A549 (cell line): ENCODE measurements around the gene USP34. TPM values are rescaled to one million over a fixed set of nuclear protein-coding genes. Genes with fewer than 3 reads are reported as not detected.

Experiments
- ATAC-seq, 2 experiments: fragments of 200-7000 bp in 1 of 2; fragments of >200 bp in 1 of 2; cut with Nextera tagmentation in 1 of 2; cut with Tn5 transposase in 1 of 2; 3 replicates each; pipeline versions ENCODE4 v1.8.0 to v1.9.1; 2018 to 2020; ENCODE audit warnings: mild to moderate bottlenecking in 1 of 2, moderate library complexity in 1 of 2
- CTCF ChIA-PET: fragments of 300-600 bp; sonication (Branson Sonifier 250); formaldehyde crosslinking; extraction: SDS; loops from one replicate; lab custom pipeline; 2021; ENCODE audit warnings: antibody characterized with exemption, inconsistent platforms; lab: Yijun Ruan, JAX
- POLR2A ChIA-PET: fragments of 350-600 bp; formaldehyde crosslinking; extraction: SDS; loops from one replicate; lab custom pipeline; 2021; ENCODE audit warnings: antibody characterized with exemption, inconsistent platforms; lab: Yijun Ruan, JAX
- DNase-seq, 2 experiments: peaks; one replicate each; pipeline versions ENCODE4 v3.0.0 to v3.0.0-alpha.2; 2011 to 2016; ENCODE audit warnings: low read depth in 1 of 2, low spot score in 1 of 2
- FAIRE-seq: peaks from 2 replicates; lab custom pipeline; 2011; peaks lifted over from hg19 to GRCh38; lab: Jason Lieb, UNC
- H3K27ac ChIP-seq, 2 experiments: fragments of >200 bp; sonication (Bioruptor Twin); formaldehyde crosslinking; 3 replicates each; pipeline ENCODE4 v1.5.1; 2016 to 2017
- H3K4me1 ChIP-seq: fragments of >200 bp; sonication (Bioruptor Twin); formaldehyde crosslinking; 3 replicates; pipeline ENCODE4 v1.6.1; 2016
- H3K4me2 ChIP-seq: fragments of >200 bp; sonication (Bioruptor Twin); formaldehyde crosslinking; 3 replicates; pipeline ENCODE4 v1.6.1; 2016
- H3K4me3 ChIP-seq: fragments of >200 bp; sonication (Bioruptor Twin); formaldehyde crosslinking; 3 replicates; pipeline ENCODE4 v1.5.1; 2016
- H3K9me3 ChIP-seq: fragments of >200 bp; sonication (Bioruptor Twin); formaldehyde crosslinking; 3 replicates; pipeline ENCODE4 v1.6.1; 2016
- CBX2 ChIP-seq: fragments of 200-600 bp; sonication (generic); IDR thresholded peaks from 2 replicates; pipeline ENCODE4 v1.6.1; 2016; ENCODE audit warnings: low read depth, mild to moderate bottlenecking, borderline replicate concordance
- CHD2 ChIP-seq: fragments of 150-350 bp; IDR thresholded peaks from 2 replicates; pipeline ENCODE4 v1.6.1; 2014; ENCODE audit warnings: low read length; ENCODE audit not compliant: partially characterized antibody
- CTCF ChIP-seq: fragments of >200 bp; sonication (Bioruptor Twin); formaldehyde crosslinking; IDR thresholded peaks from 3 replicates; pipeline ENCODE4 v1.5.1; 2016
- EHMT2 ChIP-seq: fragments of 200-600 bp; sonication (generic); IDR thresholded peaks from 2 replicates; pipeline ENCODE4 v1.6.1; 2016; ENCODE audit warnings: antibody characterized with exemption, low read depth, mild to moderate bottlenecking, moderate library complexity
- EP300 ChIP-seq, 2 experiments: fragments of >200 bp; sonication (Bioruptor Twin); formaldehyde crosslinking; IDR thresholded peaks; 2 replicates in 1 of 2; 3 replicates in 1 of 2; pipeline ENCODE4 v1.6.1; 2016 to 2017
- FOXS1 ChIP-seq: fragments of 250-450 bp; sonication (Bioruptor Pico); IDR thresholded peaks from 2 replicates; pipeline ENCODE4 v1.5.0; 2020; ENCODE audit warnings: mild to moderate bottlenecking, moderate library complexity
- HOXA7 ChIP-seq: fragments of 250-450 bp; sonication (Bioruptor Pico); IDR thresholded peaks from 2 replicates; pipeline ENCODE4 v1.5.0; 2020; ENCODE audit warnings: mild to moderate bottlenecking, moderate library complexity
- JUN ChIP-seq, 2 experiments: fragments of >200 bp; sonication (Bioruptor Twin); formaldehyde crosslinking; IDR thresholded peaks; 2 replicates in 1 of 2; 3 replicates in 1 of 2; pipeline ENCODE4 v1.6.1; 2016 to 2017
- KDM5A ChIP-seq: fragments of 200-600 bp; sonication (generic); IDR thresholded peaks from 2 replicates; pipeline ENCODE4 v1.6.1; 2016; ENCODE audit warnings: antibody characterized with exemption, mild to moderate bottlenecking
- MAFK ChIP-seq: fragments of 450-650 bp; IDR thresholded peaks from 2 replicates; pipeline ENCODE4 v1.6.1; 2014; ENCODE audit not compliant: partially characterized antibody
- NFE2L2 ChIP-seq: fragments of 150-350 bp; conservative IDR thresholded peaks from 2 replicates; pipeline ENCODE4 v1.6.1; 2014; ENCODE audit warnings: low read length
- PHF8 ChIP-seq: fragments of 200-600 bp; sonication (generic); IDR thresholded peaks from 2 replicates; pipeline ENCODE4 v1.6.1; 2016; ENCODE audit warnings: low read depth, mild to moderate bottlenecking, antibody characterized with exemption, moderate library complexity, borderline replicate concordance
- POLR2A ChIP-seq: IDR thresholded peaks from 2 replicates; pipeline ENCODE4 v1.6.1; 2012; ENCODE audit warnings: mild to moderate bottlenecking, low read length
- USF2 ChIP-seq: fragments of 450-650 bp; IDR thresholded peaks from 2 replicates; pipeline ENCODE4 v1.6.1; 2014; ENCODE audit warnings: antibody characterized with exemption
- WGBS: methylation state at CpG from one replicate; pipeline ENCODE4 v1.1.6; 2017; ENCODE audit errors: missing lambda C conversion rate; 5-methylcytosine and 5-hydroxymethylcytosine counted together
- polyA plus RNA-seq, 4 experiments: library from polyadenylated mRNA; depleted of rRNA in 3 of 4; stranded (reverse); fragments of >200 nt; fragmentation: RNase III in 1 of 4; extraction: RNeasy Plus Mini Kit Qiagen cat#74134 plus additional on column Dnase treatment in 1 of 4; gene quantifications; 2 replicates in 3 of 4; 3 replicates in 1 of 4; pipeline ENCODE4 v1.2.3, GENCODE V29; 2011 to 2017
- TF ChIP-seq, protein P1 (sequence below): fragments of >200 bp; sonication (Bioruptor Twin); formaldehyde crosslinking; IDR thresholded peaks from 2 replicates; pipeline ENCODE4 v1.6.1; 2016

Gene USP34
- polyA plus RNA-seq, 2 of the 4 experiments (the other 2 are of a cell fraction) = 47.7 to 132 TPM

- no peak for DNase-seq
- WGBS = 88% methylated on average over 14 of the region's 14 CpGs
- TF ChIP-seq CTCF = no peak
- no peak for TF ChIP-seq CHD2
- TF ChIP-seq MAFK = no peak
- TF ChIP-seq NFE2L2 = no peak
- no peak for TF ChIP-seq USF2
- no peak for TF ChIP-seq KDM5A
- TF ChIP-seq, protein P1, sequence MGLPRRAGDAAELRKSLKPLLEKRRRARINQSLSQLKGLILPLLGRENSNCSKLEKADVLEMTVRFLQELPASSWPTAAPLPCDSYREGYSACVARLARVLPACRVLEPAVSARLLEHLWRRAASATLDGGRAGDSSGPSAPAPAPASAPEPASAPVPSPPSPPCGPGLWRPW = no peak
- TF ChIP-seq FOXS1 (CRISPR knock-in tag) = no peak
- no peak for TF ChIP-seq EP300 (IDR thresholded peaks at IDR 0.05)
- TF ChIP-seq CBX2 = no peak
- TF ChIP-seq, all 56 proteins: peak for 0
- Histone ChIP-seq H3K4me3 (no peak overlapping the region), H3K9me3 (no peaks in the 10 kb centered on the region), H3K4me1 (peaks cover 34% of the 10 kb centered on the region), H3K27ac (peak overlapping the region in 1 of 2 experiments; percentile 95; a peak in 2 of 6 replicates), H3K4me2 (peak overlapping the region; percentile 89)
- ChIA-PET POLR2A (no interaction called here), CTCF (interaction anchor here (0.6 to 1.2 kb wide), 2 partner anchors 79 to 449 kb away, joined by 3 read pairs; no protein-coding TSS in a partner anchor)
- no peak for FAIRE-seq
- ATAC-seq = no peak
Observed at GRCh38 chr2:61179701-61180639, 290.9 kb downstream of the USP34 start.

DNA sequence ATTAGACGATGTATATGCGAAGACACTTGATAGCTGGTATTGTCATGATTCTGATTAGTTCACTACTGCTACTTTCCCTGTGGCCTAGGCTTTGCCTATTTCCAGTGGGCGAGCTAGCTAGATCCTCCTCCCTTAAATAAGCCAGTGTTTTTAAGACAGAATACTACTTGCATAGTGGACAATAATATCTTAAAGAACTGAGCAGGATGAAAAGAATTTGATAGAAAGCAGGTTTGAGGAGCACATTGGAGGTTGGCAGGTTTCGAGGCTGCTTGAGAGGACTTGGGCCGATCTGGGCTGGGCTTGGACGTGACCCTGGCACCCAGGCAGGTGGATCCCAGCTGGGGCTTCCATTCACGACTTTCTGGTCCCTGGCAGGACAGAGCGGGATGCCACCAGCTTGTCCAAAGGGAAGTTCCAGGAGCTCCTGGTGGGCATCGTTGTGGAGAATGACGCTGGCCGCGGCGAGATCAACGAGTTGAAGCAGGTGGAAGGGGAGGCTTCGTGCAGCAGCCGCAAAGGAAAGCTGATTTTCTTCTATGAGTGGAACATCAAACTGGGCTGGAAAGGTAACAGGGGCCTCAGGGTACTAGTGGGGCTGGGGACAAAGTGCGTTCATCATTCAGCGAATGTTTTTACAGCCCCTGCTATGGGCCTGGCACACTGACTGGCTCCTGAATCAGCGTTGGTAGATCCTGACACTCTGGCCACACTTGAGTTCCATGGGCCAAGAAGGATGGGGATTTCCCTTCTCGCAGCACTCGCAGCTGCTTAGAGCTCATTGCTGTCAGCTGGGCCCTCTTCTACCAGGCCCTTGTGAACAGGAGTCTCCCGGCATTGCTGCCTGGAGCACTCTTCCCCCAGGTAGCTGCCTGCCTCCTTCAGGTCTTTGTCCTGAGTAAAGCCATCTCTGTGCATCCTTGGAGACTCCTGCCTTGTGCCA lies 292.0 kb downstream of the USP34 start:
- Histone ChIP-seq H3K27ac (peak overlapping the region in 1 of 2 experiments; percentile 95; a peak in 4 of 6 replicates), H3K4me3 (peak overlapping the region; percentile 82; the same call in 2 of the 3 replicates), H3K4me1 (peaks cover 34% of the 10 kb centered on the region), H3K4me2 (peak overlapping the region; percentile 89), H3K9me3 (no peaks in the 10 kb centered on the region)
- POLR2A ChIA-PET = interaction anchor here (0.5 to 2.8 kb wide), 6 partner anchors 9 to 973 kb away, joined by 3 to 16 read pairs (median 6); partner anchors contain the start of gene C2orf74
- WGBS = 95% methylated on average over 22 of the region's 22 CpGs
- no peak for FAIRE-seq
- TF ChIP-seq JUN (IDR thresholded peaks at IDR 0.05) (0 out of 5 replicates have a peak, but pooled peaks of 1 of the 2 experiments have one; percentile 21), EHMT2 (no peak)
- DNase-seq = no peak
- ATAC-seq = no peak
- CTCF ChIA-PET = interaction anchor here (0.6 to 1.6 kb wide), 3 partner anchors 13 to 614 kb away, joined by 3 to 5 read pairs (median 4); no protein-coding TSS in a partner anchor

GRCh38 chr2:61177727-61178549 lies 292.9 kb downstream of the USP34 start:
- DNase-seq (peak in 1 of 2 experiments; percentile 27), FAIRE-seq (no peak), ATAC-seq (peak in 1 of 2 experiments; percentile 10; a peak in 5 of 6 replicates)
- peaks cover 34% of the 10 kb centered on the region for H3K4me1 ChIP-seq
- ChIA-PET CTCF (interaction anchor here (0.6 to 1.6 kb wide), 5 partner anchors 14 to 615 kb away, joined by 3 to 5 read pairs (median 4); no protein-coding TSS in a partner anchor), POLR2A (interaction anchor here (0.5 to 2.8 kb wide), 15 partner anchors 8 to 360 kb away, joined by 3 to 16 read pairs (median 6); partner anchors contain the start of genes C2orf74 and XPO1)
- H3K27ac ChIP-seq = peak overlapping the region; percentile 95 to 98
- 41% methylated on average over 36 of the region's 45 CpGs for WGBS
- peak; percentile 20; the same call in 1 of the 2 replicates for TF ChIP-seq POLR2A
- no peak for TF ChIP-seq HOXA7 (CRISPR knock-in tag)
- peak; percentile 66; the same call in 1 of the 2 replicates for TF ChIP-seq PHF8
- peak; percentile 37; the same call in 1 of the 2 replicates for TF ChIP-seq KDM5A
- no peaks in the 10 kb centered on the region for H3K9me3 ChIP-seq
- H3K4me3 ChIP-seq = peak overlapping the region; percentile 82
- peak overlapping the region; percentile 89 for H3K4me2 ChIP-seq
